ENCODE measurements around the gene MAMDC2. TPM values are rescaled to one million over a fixed set of nuclear protein-coding genes. Genes with fewer than 3 reads are reported as not detected.

MAMDC2 gene
- total and polyA plus RNA-seq, 2 donors (not counting 1 experiment from before 2014, with no cell fraction given) = 14.4 to 23.0 TPM

DNA sequence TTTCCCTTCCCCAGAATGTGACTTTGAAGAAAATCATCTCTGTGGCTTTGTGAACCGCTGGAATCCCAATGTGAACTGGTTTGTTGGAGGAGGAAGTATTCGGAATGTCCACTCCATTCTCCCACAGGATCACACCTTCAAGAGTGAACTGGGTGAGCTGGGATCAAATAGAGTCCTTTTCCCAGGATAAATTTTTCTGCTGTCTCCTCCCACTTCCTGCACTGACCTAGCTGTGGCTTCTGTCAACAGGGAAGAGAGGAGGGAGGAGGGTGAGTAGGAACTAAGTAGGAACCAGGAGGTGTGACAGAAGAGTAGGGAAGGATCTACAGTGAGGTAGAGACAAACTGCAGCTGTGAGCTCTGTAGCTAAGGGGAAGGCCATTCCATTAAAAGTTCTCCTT, 69.3 kb downstream of the MAMDC2 start:
- Histone ChIP-seq H3K9me3 (ENCODE audit: control insufficient read depth, insufficient read depth, low read depth, low read length) (no peaks in the 10 kb centered on the region), H3K27ac (ENCODE audit: insufficient read depth, low read length) (no peak overlapping the region), H3K4me2 (ENCODE audit: extremely low read depth, insufficient read depth, low read length) (no peak overlapping the region), H2AFZ (ENCODE audit: low read length) (no peak overlapping the region), H3K4me1 (ENCODE audit: control insufficient read depth, extremely low read depth, insufficient read depth, low read length) (peaks cover 9% of the 10 kb centered on the region), H4K20me1 (ENCODE audit: control insufficient read depth, extremely low read depth, insufficient read depth, low read length) (no peaks in the 10 kb centered on the region), H3K36me3 (ENCODE audit: control insufficient read depth, insufficient read depth, low read length) (no peaks in the 10 kb centered on the region), H3K4me3 (replicated peaks in 1 of 4; ENCODE audit: control extremely low read depth in 1 of 4, insufficient read depth in 1 of 4, low read depth in 3 of 4, low read length in 4 of 4) (no peak overlapping the region), H3K79me2 (ENCODE audit: control insufficient read depth, insufficient read depth, low read length) (no peaks in the 10 kb centered on the region), H3K27me3 (ENCODE audit: control insufficient read depth, insufficient read depth, low read length) (no peaks in the 10 kb centered on the region), H3K9ac (ENCODE audit: insufficient read depth, low read length) (no peak overlapping the region)
- TF ChIP-seq, protein P1, sequence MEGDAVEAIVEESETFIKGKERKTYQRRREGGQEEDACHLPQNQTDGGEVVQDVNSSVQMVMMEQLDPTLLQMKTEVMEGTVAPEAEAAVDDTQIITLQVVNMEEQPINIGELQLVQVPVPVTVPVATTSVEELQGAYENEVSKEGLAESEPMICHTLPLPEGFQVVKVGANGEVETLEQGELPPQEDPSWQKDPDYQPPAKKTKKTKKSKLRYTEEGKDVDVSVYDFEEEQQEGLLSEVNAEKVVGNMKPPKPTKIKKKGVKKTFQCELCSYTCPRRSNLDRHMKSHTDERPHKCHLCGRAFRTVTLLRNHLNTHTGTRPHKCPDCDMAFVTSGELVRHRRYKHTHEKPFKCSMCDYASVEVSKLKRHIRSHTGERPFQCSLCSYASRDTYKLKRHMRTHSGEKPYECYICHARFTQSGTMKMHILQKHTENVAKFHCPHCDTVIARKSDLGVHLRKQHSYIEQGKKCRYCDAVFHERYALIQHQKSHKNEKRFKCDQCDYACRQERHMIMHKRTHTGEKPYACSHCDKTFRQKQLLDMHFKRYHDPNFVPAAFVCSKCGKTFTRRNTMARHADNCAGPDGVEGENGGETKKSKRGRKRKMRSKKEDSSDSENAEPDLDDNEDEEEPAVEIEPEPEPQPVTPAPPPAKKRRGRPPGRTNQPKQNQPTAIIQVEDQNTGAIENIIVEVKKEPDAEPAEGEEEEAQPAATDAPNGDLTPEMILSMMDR (conservative IDR thresholded peaks at IDR 0.05 in 1 of 2, IDR thresholded peaks at IDR 0.05 in 1 of 2; ENCODE audit: low read depth in 1 of 2, low read length in 2 of 2) = no peak
- TF ChIP-seq EZH2 (IDR thresholded peaks at IDR 0.05; ENCODE audit: low read length, missing control alignments) = no peak
- DNase-seq (ENCODE audit: low read depth in 2 of 2) = no peak

GRCh38 chr9:70113403-70114022, 69.9 kb downstream of the MAMDC2 start:
- H2AFZ ChIP-seq (ENCODE audit: low read length) = no peak overlapping the region
- H3K27me3 ChIP-seq (ENCODE audit: control insufficient read depth, insufficient read depth, low read length) = no peaks in the 10 kb centered on the region
- peaks cover 9% of the 10 kb centered on the region for H3K4me1 ChIP-seq (ENCODE audit: control insufficient read depth, extremely low read depth, insufficient read depth, low read length)
- H3K27ac ChIP-seq (ENCODE audit: insufficient read depth, low read length) = no peak overlapping the region
- no peak for TF ChIP-seq EZH2 (IDR thresholded peaks at IDR 0.05; ENCODE audit: low read length, missing control alignments)
- TF ChIP-seq, protein P1 (conservative IDR thresholded peaks at IDR 0.05 in 1 of 2, IDR thresholded peaks at IDR 0.05 in 1 of 2; ENCODE audit: low read depth in 1 of 2, low read length in 2 of 2) = peak; percentile 93 to 97
- peak; percentile 68 to 78 for DNase-seq (ENCODE audit: low read depth in 2 of 2)
- H3K79me2 ChIP-seq (ENCODE audit: control insufficient read depth, insufficient read depth, low read length) = no peaks in the 10 kb centered on the region
- no peak overlapping the region for H3K4me2 ChIP-seq (ENCODE audit: extremely low read depth, insufficient read depth, low read length)
- no peaks in the 10 kb centered on the region for H3K36me3 ChIP-seq (ENCODE audit: control insufficient read depth, insufficient read depth, low read length)
- no peak overlapping the region for H3K9ac ChIP-seq (ENCODE audit: insufficient read depth, low read length)
- no peaks in the 10 kb centered on the region for H4K20me1 ChIP-seq (ENCODE audit: control insufficient read depth, extremely low read depth, insufficient read depth, low read length)
- no peak overlapping the region for H3K4me3 ChIP-seq (replicated peaks in 1 of 4; ENCODE audit: control extremely low read depth in 1 of 4, insufficient read depth in 1 of 4, low read depth in 3 of 4, low read length in 4 of 4)
- H3K9me3 ChIP-seq (ENCODE audit: control insufficient read depth, insufficient read depth, low read depth, low read length) = no peaks in the 10 kb centered on the region

- Histone ChIP-seq H3K4me3 (replicated peaks in 1 of 4; ENCODE audit: control extremely low read depth in 1 of 4, insufficient read depth in 1 of 4, low read depth in 3 of 4, low read length in 4 of 4) (no peak overlapping the region), H2AFZ (ENCODE audit: low read length) (no peak overlapping the region), H3K9me3 (ENCODE audit: control insufficient read depth, insufficient read depth, low read depth, low read length) (no peaks in the 10 kb centered on the region), H4K20me1 (ENCODE audit: control insufficient read depth, extremely low read depth, insufficient read depth, low read length) (no peaks in the 10 kb centered on the region), H3K4me2 (ENCODE audit: extremely low read depth, insufficient read depth, low read length) (no peak overlapping the region), H3K27me3 (ENCODE audit: control insufficient read depth, insufficient read depth, low read length) (no peaks in the 10 kb centered on the region), H3K27ac (ENCODE audit: insufficient read depth, low read length) (no peak overlapping the region), H3K9ac (ENCODE audit: insufficient read depth, low read length) (no peak overlapping the region), H3K4me1 (ENCODE audit: control insufficient read depth, extremely low read depth, insufficient read depth, low read length) (peaks cover 9% of the 10 kb centered on the region), H3K36me3 (ENCODE audit: control insufficient read depth, insufficient read depth, low read length) (no peaks in the 10 kb centered on the region), H3K79me2 (ENCODE audit: control insufficient read depth, insufficient read depth, low read length) (no peaks in the 10 kb centered on the region)
- TF ChIP-seq, protein P1 (conservative IDR thresholded peaks at IDR 0.05 in 1 of 2, IDR thresholded peaks at IDR 0.05 in 1 of 2; ENCODE audit: low read depth in 1 of 2, low read length in 2 of 2) = no peak
- TF ChIP-seq EZH2 (IDR thresholded peaks at IDR 0.05; ENCODE audit: low read length, missing control alignments) = no peak
- DNase-seq (ENCODE audit: low read depth in 2 of 2) = no peak
Observed at GRCh38 chr9:70114898-70115297, 71.2 kb downstream of the MAMDC2 start.
